ENCODE data around the gene PRPF40B.

The PRPF40B gene

DNA sequence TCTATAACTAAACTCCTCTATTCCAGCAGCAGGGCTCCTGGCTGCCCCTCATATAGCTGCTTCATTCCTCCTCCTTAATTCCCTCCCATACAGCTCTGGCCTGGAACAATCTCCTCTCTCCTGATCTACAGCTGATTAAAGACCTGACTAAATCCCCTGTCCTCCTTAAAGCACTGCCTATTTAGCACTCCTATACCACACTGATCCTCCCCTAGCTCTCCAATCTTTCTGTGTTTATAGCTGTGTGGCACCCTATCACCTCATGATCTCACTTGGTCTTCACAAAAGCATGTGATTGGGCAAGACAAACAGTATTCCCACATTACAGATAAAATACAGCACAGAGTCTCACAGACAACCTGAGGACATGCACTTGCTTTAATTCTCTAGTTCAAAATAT, 66.4 kb downstream of the PRPF40B start:
- no peak for DNase-seq

DNA sequence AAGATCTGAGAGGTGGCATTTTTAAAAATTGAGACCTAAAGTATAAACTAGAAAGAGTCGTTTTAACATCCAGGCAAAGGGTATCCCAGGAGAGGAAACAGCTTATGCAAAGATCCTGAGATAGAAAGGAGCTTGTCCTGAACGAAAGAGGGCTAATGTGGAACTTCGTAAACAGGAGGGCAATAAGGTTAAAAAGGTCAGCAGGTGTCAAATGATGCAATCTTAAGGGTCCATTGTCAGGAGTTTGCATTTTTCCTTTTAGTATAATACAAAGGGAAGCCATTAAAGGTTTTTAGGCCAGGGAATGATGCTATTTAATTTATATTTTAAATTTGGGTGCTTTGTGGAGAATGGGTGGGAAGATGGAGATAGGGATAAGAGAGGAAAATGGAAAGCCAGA, 69.5 kb downstream of the PRPF40B start:
- DNase-seq, result no peak

DNA sequence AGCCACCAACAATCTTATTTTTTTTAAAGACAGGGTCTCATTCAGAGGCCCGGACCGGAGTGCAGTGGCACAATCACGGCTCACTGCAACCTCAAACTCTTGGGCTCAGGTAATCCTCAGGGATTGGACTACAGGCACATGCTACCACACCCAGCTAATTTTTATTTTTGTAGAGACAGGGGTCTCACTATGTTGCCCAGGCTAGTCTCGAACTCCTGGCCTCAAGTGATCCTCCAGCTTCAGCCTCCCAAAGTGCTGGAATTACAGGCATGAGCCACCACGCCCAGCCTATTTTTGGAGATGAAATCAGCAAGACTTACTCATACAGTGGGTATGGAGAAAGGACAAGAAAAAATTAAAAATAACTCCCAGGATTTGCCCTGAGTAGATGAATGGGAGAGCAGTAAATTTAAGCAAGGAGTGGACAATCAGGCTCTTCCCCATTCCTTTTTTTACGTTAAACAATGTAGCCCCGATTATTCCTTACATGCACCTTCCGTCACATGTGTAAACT, 70.6 kb downstream of the PRPF40B start:
- no peak for DNase-seq

All from activated naive CD4-positive, alpha-beta T cell (primary cell).